ENCODE measurements around the gene AR.

GRCh38 chrX:67714004-67714403 is 170.2 kb downstream of the AR start:
- no peak for TF ChIP-seq ZBTB7A (IDR thresholded peaks at IDR 0.05; ENCODE audit: low read depth)
- no peak for TF ChIP-seq TCF12 (IDR thresholded peaks at IDR 0.05; ENCODE audit: low read depth)
- TF ChIP-seq USF1 (IDR thresholded peaks at IDR 0.05) = no peak
- TF ChIP-seq EP300 (IDR thresholded peaks at IDR 0.05; ENCODE audit: borderline replicate concordance) = no peak
- no peak for TF ChIP-seq TAF1 (IDR thresholded peaks at IDR 0.05; ENCODE audit: low read depth)
- TF ChIP-seq FOXM1 (IDR thresholded peaks at IDR 0.05; ENCODE audit: borderline replicate concordance, low read depth) = no peak
- no peak for TF ChIP-seq TEAD4 (IDR thresholded peaks at IDR 0.05)
- TF ChIP-seq RAD21 (IDR thresholded peaks at IDR 0.05; ENCODE audit: low read depth) = no peak
